Renal cortical epithelial cell (primary cell): ENCODE results near the gene RGS17. TPM values are rescaled to one million over a fixed set of nuclear protein-coding genes. Genes with fewer than 3 reads are reported as not detected.

Source experiments
- total RNA-seq: library from RNA; depleted of rRNA; stranded (reverse); fragments of >200 nt; gene quantifications from 2 replicates; pipeline ENCODE4 v1.2.3, GENCODE V29; 2014

Gene RGS17
- total RNA-seq, 1 donor from 2014 or later: 7.0 TPM

Other genes with a start within 250 kb of the RGS17 start
- 4.6 and 12.3 TPM in 2 replicates for gene FBXO5, start 148.2 kb downstream of the RGS17 start, total RNA-seq
- gene MTRF1L, start 128.6 kb downstream of the RGS17 start, total RNA-seq: 20.7 and 30.5 TPM in 2 replicates